Occipital lobe (tissue), 2 donors: ENCODE data around the gene LRCH3. TPM values are rescaled to one million over a fixed set of nuclear protein-coding genes. Genes with fewer than 3 reads are reported as not detected.

Experiments used
- DNase-seq: peaks from one replicate; lab custom pipeline; 2025; lab: John Stamatoyannopoulos, UW
- total RNA-seq: library from RNA; depleted of rRNA; stranded (reverse); fragments of >200 nt; gene quantifications from one replicate; pipeline ENCODE4 v1.2.3, GENCODE V29; 2014

The LRCH3 gene
- total RNA-seq: 71.4 TPM

DNA sequence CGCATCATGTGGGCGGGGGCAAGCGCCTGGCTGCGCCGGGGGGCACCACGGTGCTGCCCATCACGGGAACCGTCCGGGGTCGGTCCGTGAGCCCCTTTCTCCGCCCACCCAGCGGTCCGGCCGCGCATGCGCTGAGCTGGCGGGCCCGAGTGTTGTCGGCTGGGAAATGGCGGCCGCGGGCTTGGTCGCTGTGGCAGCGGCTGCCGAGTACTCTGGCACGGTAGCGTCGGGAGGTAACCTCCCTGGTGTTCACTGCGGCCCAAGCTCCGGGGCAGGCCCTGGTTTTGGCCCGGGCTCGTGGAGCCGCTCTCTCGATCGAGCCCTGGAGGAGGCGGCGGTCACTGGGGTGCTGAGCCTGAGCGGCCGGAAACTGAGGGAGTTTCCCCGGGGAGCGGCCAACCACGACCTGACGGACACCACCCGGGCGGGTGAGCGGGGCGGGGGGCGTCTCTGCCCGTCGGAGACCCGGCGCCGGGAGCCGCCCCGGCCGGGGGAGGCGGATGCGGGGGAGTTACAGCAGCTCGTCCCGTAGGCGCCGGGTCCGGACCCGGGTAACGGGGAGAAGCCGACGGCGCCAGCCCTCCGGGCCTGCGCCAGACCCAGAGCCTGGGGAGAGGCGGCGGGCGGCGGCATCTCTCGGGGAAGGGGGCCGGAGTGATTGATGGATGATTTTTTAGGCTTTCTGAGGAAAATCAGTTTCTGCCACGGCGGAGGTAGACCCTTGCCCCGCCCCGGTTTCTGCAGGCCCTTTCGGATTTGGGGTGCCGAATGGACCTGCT is at the start of gene LRCH3:
Gene LRCH3, plus strand, starts transcription at position 142 of the 779 bp plus-strand sequence. Its CDS starts 25 bp downstream, at position 167.
- peak; percentile 73 for DNase-seq

GRCh38 chr3:197742787-197743186 is 48.3 kb upstream of the LRCH3 start:
- DNase-seq: no peak

- DNase-seq: no peak
These were observed 44.8 kb upstream of the LRCH3 start for GRCh38 chr3:197746209-197746608.

GRCh38 chr3:197746801-197747237 is 44.2 kb upstream of the LRCH3 start:
- DNase-seq: no peak

DNA sequence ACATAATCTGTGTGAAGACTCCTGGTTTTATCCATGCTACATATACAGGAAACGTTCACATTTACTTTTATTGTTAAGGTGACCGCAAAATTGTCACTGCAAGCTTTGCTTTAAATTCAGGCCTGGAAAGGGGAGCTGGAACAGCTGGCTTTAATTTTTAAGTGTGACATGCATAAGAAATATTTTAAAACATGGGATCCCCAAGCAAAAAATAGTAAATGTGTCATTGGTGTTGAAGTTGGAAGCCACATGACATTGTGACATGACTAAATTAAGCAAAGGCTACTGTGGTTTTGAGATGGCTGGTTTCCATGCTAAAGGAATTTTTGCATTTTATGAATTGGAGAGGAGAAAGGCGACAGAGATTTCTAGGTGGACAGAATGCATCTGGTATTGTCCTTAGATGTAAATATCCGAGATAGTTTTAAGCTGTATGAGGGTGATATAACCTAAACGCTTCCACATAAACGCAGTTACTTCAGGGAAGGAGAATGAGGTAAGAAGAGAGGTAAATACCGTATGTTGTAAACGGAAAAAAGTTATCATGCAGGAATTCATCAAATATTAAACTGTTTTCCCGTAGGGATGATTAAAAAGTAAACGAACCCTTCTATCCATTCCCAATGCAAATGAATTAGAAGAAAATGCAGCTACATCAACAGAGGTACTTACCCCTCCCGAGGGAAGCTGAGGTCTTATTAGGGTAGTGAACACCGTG is 42.3 kb upstream of the LRCH3 start:
- DNase-seq: no peak

DNA sequence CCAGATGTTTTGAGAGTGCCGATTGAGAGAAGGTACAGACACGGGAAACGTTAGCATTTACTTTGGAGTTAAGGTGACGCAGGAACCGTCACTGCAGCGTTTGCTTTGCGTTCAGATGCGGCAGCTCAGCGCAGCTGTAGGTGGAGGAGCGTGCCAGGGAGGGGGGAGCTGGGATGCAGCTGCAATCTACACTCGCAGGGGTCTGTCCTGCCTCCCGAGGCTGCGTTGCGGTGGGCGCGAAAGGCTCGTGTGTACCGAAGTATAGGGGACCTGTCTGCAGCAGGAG is 41.8 kb upstream of the LRCH3 start:
- DNase-seq: peak; percentile 79

- DNase-seq: peak; percentile 90
These were observed 41.3 kb upstream of the LRCH3 start, which contains the start of gene FYTTD1 for GRCh38 chr3:197749601-197750395. Gene FYTTD1 (plus strand): TSS chr3:197749883. CDS start chr3:197749972, 89 bp downstream.

DNA sequence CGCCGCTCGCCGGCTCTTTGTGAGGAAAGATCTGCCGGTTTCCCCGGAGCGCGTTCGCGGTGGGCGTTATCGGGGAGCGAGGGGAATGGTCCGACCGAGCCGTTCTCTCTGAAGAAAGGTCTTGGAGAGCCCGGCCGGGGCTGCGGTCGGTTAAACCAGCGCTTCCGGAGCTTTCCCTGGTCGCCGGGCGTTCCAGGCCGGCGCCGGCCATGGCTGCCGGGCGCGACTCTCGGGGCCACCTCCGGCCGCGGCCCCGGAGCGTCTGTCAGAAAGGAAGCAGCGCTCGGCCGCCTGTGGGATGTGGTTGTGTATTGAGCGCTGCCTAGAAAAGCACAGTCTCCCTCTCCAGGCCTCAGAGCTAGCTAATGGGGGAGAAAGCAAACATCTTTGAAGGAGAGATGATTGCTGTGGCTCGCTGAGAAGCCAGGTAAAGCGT is 40.6 kb upstream of the LRCH3 start:
- peak; percentile 47 for DNase-seq

DNA sequence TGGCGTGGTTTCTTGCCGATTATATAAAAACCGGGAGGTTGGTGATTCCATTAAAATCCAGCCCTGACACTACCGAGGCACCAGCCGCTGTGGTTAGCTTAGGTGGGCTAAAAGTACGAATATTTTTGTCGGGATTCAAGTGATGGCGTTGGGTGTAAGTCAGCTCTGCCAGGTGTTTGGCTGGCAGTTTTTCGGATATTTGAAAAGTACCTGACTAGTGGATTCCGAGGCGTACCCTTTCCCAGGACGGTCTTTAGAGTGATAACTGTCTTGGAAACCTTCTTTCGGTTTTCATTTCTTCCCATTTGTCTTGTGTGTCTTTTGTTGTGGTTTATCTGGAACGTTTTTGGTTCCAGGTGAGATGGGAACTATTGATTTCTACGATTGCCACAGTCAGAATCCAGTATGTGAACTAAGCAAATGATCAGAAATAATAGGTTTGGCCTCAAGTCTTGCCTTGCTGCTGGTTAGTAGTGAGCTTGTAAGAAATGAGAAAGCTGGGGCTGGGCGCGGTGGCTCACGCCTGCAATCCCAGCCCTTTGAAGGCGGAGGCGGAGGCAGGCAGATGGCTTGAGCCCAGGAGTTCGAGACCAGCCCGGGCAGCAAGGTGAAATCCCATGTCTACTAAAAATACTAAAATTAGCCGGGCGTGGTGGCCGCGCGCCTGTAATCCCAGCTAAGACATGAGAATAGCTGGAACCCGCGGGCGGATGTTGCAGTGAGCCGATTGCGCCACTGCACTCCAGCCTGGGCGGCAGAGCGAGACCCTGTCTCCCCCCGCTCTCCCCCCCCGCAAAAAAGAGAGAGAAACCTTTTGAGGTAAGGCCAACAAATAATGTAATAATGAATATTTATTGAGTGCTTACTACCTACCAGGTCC is 40.0 kb upstream of the LRCH3 start:
- DNase-seq: peak; percentile 45

DNA sequence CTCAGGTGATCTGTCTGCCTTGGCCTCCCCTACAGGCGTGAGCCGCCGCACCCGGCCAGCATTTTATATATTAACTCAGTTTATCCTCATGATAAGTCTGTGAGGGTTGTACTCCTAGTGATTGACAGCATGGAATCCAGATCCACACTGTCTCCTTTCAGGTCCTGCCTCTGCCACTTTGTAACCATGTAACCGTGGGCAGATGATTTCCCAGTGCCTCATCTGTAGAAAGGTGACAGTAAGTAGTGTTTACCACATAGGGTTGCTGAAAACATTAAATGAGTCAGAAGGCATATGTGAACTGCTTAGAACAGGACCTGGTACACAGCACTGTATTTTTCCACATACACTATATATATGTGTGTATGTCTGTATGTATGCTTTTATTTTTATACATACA is 38.9 kb upstream of the LRCH3 start:
- no peak for DNase-seq

DNA sequence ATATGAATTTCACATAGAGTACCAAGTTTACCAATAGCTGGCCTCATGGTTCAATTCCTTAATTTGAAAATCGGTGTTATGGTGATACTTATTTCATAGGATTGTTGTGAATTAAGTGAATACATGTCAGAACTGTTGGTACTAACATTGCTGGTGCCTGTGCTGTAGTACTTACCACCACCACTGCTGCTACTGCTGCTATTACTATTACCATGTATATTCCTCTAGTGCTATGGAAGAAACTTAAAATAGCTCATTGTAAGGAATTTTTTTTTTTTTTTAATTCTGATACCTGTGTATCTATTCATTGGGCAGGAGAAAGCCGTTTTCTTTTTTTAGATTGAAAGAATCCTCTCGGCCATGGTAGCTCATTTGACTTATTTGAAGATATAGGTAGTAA is 37.8 kb upstream of the LRCH3 start:
- no peak for DNase-seq

GRCh38 chr3:197756704-197757103 is 34.4 kb upstream of the LRCH3 start:
- no peak for DNase-seq

DNA sequence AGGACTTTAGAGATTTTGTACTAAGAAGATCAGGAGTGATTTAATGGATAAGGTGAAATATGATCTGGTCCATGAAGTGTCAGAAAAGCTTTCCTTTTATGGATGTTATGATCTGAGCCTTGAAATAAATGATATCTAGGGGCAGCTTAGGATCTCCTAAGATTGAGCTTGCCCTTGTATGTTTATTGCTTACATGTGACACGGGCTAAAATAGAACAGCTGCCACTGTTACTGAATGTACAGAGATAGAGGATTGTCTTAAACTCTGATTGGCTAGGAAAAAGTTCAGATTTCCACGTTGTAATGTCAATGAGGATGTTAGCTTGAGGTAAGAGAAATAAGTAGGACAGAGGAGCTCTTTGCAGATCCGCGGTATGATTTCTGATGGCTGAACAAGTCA is 32.5 kb upstream of the LRCH3 start:
- DNase-seq: no peak

DNA sequence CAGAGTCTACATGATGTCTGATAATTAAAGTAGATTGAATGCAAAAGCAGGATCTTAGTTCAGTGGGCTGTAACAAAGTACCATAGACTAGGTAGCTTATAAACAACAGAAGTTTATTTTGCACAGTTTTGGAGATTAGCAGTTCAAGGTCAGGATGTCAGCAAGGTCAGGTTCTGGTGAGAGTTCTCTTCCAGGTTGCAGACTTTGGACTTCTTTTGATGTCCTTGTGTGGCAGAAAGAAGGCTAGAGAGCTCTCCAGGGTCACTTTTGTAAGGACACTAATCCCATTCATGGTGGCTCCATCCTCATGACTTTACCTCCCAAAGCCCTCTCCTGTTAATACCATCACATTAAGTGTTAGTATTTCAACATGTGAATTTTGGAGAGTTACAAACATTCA is 29.3 kb upstream of the LRCH3 start:
- DNase-seq: no peak

- no peak for DNase-seq
These were observed 15.7 kb upstream of the LRCH3 start for GRCh38 chr3:197775317-197775716.

DNA sequence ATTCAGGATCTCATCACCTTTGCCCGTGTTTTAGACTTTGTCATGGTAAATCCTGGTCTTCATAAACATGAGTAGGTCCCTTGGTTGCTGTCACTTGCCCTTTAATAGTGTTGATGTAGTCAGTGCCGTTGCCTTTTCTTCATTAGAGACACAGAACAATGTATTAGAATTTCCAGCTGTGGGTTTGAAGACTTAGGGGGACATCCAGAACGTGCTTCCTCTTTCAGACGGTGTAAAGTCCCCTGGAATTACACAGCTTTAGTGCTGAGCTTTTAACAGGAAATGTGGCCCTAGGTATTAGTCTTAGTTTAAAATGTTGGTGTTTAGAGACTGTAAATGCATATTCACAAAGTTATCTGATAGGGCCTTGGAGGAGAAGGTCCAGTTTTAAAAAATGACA is 8.8 kb upstream of the LRCH3 start:
- no peak for DNase-seq

GRCh38 chr3:197784019-197784585 is 7.0 kb upstream of the LRCH3 start:
- no peak for DNase-seq

DNA sequence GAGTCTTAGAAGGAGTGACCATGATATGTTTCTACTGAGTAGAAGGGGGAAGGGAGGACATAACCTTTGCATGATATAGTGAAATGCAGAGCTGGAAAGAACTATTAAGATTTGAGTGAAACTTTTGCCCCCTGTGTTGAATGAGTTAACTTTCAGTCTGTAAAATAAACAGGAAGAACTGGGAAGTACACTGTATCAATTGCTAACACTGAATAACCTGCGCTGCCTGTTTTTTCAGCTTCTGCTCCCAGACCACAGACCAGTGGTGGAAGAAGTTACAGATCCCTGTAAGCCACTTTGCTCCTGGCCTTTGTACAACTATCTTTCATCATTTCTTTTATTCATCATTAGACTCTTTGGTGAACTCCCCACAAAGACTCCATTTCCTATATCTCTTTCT is 3.6 kb upstream of the LRCH3 start:
- no peak for DNase-seq

DNA sequence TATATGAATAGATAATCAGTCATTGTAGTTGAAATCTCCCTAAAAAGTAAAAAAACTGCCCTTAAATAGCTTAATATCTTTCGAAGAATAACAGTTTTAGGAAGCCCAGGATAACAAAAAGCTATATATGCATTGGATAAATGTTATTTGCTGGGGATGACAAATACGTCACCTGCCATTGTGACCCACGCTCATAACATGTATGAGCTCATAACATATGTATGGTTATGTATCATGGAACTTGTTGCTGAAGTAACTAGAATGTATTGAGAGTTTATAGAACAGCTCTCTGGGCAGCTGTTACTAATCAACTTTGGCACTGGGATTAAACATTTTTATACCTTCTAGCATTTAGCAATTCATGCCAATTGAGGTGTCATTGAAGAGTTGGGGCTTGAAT is 1.7 kb upstream of the LRCH3 start:
- no peak for DNase-seq

DNA sequence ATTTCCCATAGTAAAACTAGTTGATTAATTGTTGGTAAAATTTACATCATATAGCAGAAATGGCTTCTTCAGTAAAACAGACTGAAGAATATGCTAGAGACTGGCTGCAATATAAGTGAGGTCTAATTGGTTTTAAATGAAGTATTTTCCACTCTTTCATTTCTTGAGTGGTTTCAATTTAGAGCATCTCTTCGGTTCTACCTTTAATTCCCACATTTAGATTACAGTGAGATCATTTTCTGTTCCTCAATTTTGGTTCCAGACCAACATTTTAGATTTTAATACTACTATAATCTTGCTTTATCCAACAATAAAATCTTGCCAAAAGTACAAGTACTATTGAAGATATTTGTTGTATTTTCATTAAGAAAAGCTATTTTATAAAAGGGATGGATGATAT is 1.0 kb upstream of the LRCH3 start:
- no peak for DNase-seq
